MM.1S (cell line): Measurements from ENCODE around the gene MBLAC1.

ENCODE experiments used
- DNase-seq: peaks from one replicate; pipeline ENCODE4 v3.0.0-alpha.2; 2015
- H2AFZ ChIP-seq: fragments of 300-600 bp; sonication (generic); 2 replicates; pipeline ENCODE4 v1.6.0; 2016; ENCODE audit warnings: antibody characterized with exemption, low read length
- H3F3A ChIP-seq: fragments of 300-600 bp; sonication (generic); 2 replicates; pipeline ENCODE4 v1.6.1; 2016; ENCODE audit warnings: mild to moderate bottlenecking, antibody characterized with exemption, low read length, moderate library complexity, mixed read lengths; ENCODE audit not compliant: insufficient read depth
- H3K27ac ChIP-seq: fragments of 300-600 bp; sonication (generic); 2 replicates; pipeline ENCODE4 v1.5.1; 2016; ENCODE audit warnings: mild to moderate bottlenecking, low read length
- H3K27me3 ChIP-seq: fragments of 300-600 bp; sonication (generic); replicated peaks from 2 replicates; pipeline ENCODE4 v1.6.0; 2016; ENCODE audit warnings: low read length; ENCODE audit not compliant: insufficient read depth
- H3K36me3 ChIP-seq: fragments of 300-600 bp; sonication (generic); replicated peaks from 2 replicates; pipeline ENCODE4 v1.6.1; 2016; ENCODE audit warnings: mild to moderate bottlenecking, low read length, mixed read lengths; ENCODE audit not compliant: insufficient read depth
- H3K4me1 ChIP-seq: fragments of 300-600 bp; sonication (generic); 2 replicates; pipeline ENCODE4 v1.6.1; 2016; ENCODE audit warnings: low read length, mixed read lengths
- H3K4me2 ChIP-seq: fragments of 300-600 bp; sonication (generic); 2 replicates; pipeline ENCODE4 v1.6.0; 2016; ENCODE audit warnings: low read depth, low read length
- H3K4me3 ChIP-seq: fragments of 300-600 bp; sonication (generic); 2 replicates; pipeline ENCODE4 v1.5.1; 2016; ENCODE audit warnings: low read length, mixed read lengths
- H3K79me2 ChIP-seq: fragments of 300-600 bp; sonication (generic); 2 replicates; pipeline ENCODE4 v1.6.1; 2016; ENCODE audit warnings: mixed run types, low read length, mixed read lengths
- H3K9ac ChIP-seq: fragments of 300-600 bp; sonication (generic); 2 replicates; pipeline ENCODE4 v1.6.1; 2016; ENCODE audit warnings: low read length, mixed read lengths
- H3K9me2 ChIP-seq: fragments of 300-600 bp; sonication (generic); replicated peaks from 2 replicates; pipeline ENCODE4 v1.6.1; 2016; ENCODE audit warnings: mild to moderate bottlenecking, low read length, mixed read lengths; ENCODE audit not compliant: insufficient read depth
- H3K9me3 ChIP-seq: fragments of 300-600 bp; sonication (generic); replicated peaks from 2 replicates; pipeline ENCODE4 v1.6.1; 2016; ENCODE audit warnings: mild to moderate bottlenecking, low read length, mixed read lengths; ENCODE audit not compliant: insufficient read depth
- H4K20me1 ChIP-seq: fragments of 300-600 bp; sonication (generic); 2 replicates; pipeline ENCODE4 v1.6.1; 2016; ENCODE audit warnings: mild to moderate bottlenecking, low read length, moderate library complexity, mixed read lengths; ENCODE audit not compliant: insufficient read depth
- CTCF ChIP-seq: fragments of 300-600 bp; sonication (generic); IDR thresholded peaks from 2 replicates; pipeline ENCODE4 v1.5.1; 2016; ENCODE audit warnings: antibody characterized with exemption, low read length, mixed read lengths
- EZH2 ChIP-seq: fragments of 300-600 bp; sonication (generic); optimal IDR thresholded peaks from 2 replicates; pipeline ENCODE3; 2017; ENCODE audit warnings: low read depth, mild to moderate bottlenecking, antibody characterized with exemption, low read length, mixed read lengths
- EZH2phosphoT487 ChIP-seq: fragments of 300-600 bp; sonication (generic); IDR thresholded peaks from 2 replicates; pipeline ENCODE4 v1.6.1; 2018; ENCODE audit warnings: antibody characterized with exemption, low read length

MBLAC1 gene

GRCh38 chr7:100122067-100122466 is 4.7 kb upstream of the MBLAC1 start:
- peaks cover 22% of the 10 kb centered on the region for H3F3A ChIP-seq
- no peak for TF ChIP-seq CTCF
- H2AFZ ChIP-seq = no peak overlapping the region
- H3K4me3 ChIP-seq = no peak overlapping the region
- no peak for DNase-seq
- H3K9ac ChIP-seq = no peak overlapping the region
- no peaks in the 10 kb centered on the region for H4K20me1 ChIP-seq
- H3K9me3 ChIP-seq = no peaks in the 10 kb centered on the region
- H3K27ac ChIP-seq = no peak overlapping the region
- no peaks in the 10 kb centered on the region for H3K27me3 ChIP-seq
- no peak overlapping the region for H3K4me2 ChIP-seq
- peaks cover 18% of the 10 kb centered on the region for H3K79me2 ChIP-seq
- 0 out of 2 replicates have a peak, but pooled peaks cover 6% of the 10 kb centered on the region for H3K4me1 ChIP-seq
- H3K36me3 ChIP-seq = no peaks in the 10 kb centered on the region
- H3K9me2 ChIP-seq = no peaks in the 10 kb centered on the region

- TF ChIP-seq EZH2 = no peak
- TF ChIP-seq CTCF = no peak
- TF ChIP-seq EZH2phosphoT487 = no peak
- Histone ChIP-seq H3K27me3 (no peaks in the 10 kb centered on the region), H3K4me2 (no peak overlapping the region), H3K4me1 (0 out of 2 replicates have a peak, but pooled peaks cover 6% of the 10 kb centered on the region), H3K4me3 (no peak overlapping the region), H3K36me3 (no peaks in the 10 kb centered on the region), H3K79me2 (peaks cover 18% of the 10 kb centered on the region), H3K27ac (no peak overlapping the region), H3K9me2 (no peaks in the 10 kb centered on the region), H4K20me1 (no peaks in the 10 kb centered on the region), H3K9me3 (no peaks in the 10 kb centered on the region), H3F3A (peaks cover 22% of the 10 kb centered on the region), H2AFZ (no peak overlapping the region), H3K9ac (no peak overlapping the region)
- no peak for DNase-seq
Observed at GRCh38 chr7:100122568-100122967, 4.2 kb upstream of the MBLAC1 start.

GRCh38 chr7:100124301-100125230 is 2.2 kb upstream of the MBLAC1 start:
- Histone ChIP-seq H3K36me3 (no peaks in the 10 kb centered on the region), H3K4me3 (no peak overlapping the region), H3K79me2 (peaks cover 7% of the 10 kb centered on the region; the same call in 1 of the 2 replicates), H3K9me3 (no peaks in the 10 kb centered on the region), H2AFZ (no peak overlapping the region), H3K4me1 (peaks cover 16% of the 10 kb centered on the region), H3K4me2 (no peak overlapping the region), H3K27ac (no peak overlapping the region), H3K9me2 (no peaks in the 10 kb centered on the region), H3K27me3 (no peaks in the 10 kb centered on the region), H3K9ac (no peak overlapping the region), H3F3A (peaks cover 26% of the 10 kb centered on the region), H4K20me1 (no peaks in the 10 kb centered on the region)
- DNase-seq = no peak
- TF ChIP-seq EZH2phosphoT487 (no peak), EZH2 (no peak), CTCF (no peak)
